SIG-M5 (cell line): ENCODE results near the gene URB2.
"Not testable (repeated sequence)": the region's sequence is repeated elsewhere in the genome, so short reads cannot be mapped to it uniquely, and the experiment has no call there.

ENCODE experiments used
- DNase-seq: peaks from one replicate; lab custom pipeline; 2025; lab: John Stamatoyannopoulos, UW

URB2 gene

DNA sequence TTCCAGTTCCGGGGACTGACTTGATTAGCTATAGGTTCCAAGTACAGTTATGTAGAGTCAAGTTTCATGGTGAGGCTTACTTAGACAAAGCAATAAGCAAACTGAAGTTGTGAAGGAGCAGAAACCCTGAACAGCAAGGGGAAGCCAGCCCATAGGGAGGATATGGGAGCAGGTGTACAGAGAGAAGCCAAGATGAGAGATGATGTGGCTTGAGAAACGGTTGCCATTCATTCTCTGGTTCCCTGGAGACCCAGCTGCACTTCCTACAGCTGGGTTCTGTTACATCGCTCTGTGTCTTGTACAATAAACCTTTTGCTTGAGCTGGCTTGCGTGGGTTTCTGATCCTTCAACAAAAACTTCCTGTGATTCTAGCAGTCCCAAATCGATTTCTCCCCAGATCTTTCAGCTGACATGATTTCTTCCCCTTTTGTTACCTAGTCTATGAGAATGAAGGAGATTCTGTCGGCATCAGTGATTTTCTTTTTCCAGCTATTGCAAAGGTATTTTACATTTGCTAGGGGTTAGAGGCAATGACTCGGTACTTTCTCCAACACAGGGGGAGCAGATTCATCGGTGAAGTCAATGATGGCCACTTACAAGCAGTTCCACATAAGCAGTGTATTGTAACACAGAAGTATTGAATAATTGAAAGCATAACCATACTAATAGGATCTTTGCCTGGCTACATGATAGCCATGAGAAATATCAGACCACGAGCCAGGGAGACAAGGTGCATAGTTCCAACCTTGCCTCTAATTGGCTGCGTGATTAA is 67.3 kb downstream of the URB2 start:
- DNase-seq: no peak

DNA sequence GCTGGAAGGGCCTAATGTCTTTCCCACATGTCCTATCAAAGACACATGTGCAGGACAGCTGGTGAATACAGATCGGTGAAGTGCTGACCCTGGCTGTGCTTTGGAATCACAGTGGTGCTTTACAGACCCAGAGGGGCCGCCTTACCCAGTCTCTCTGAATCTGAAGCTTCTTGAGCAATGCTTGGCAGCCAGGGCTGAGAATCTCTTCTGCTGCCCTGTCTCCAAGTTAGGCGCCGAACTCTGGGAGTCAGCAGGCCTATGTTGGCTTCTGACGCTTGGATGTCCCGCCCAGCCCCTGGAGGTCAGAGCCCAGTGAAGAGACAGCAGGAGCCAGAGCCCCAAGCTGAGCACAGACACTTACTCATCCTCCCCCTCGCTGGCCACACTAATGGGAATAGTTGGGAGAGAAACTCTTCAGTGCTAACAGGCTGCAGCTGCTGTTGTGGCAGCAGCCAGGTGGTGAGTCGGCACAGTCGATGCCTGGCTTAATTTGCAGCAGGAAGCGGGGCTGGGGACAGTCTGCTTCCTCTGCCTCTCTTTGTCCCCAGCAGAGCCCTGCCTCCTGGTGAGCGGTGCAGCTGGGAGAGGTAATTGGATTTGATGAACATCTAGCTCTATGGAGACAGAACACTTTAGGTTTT is 68.1 kb downstream of the URB2 start:
- DNase-seq: no peak

DNA sequence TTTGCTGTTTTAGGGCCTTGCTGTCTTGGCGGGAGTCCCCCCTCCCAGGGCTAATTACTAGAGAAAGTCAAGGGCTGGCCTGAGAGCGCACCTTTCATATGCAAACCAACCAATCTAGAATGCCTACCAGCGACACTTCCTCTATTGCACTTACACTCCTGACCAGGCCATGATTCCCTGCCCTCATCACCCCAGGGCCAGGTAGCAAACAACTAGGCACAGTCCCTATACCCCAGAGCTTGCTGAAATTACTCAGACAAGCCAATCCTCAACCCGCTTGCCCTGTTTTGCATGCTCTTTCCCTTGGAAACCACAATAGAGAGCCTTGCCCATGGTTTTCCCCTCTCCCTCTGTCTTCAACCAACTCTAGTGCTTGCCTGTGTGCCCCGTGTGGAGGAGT is 70.3 kb downstream of the URB2 start:
- DNase-seq: no peak

DNA sequence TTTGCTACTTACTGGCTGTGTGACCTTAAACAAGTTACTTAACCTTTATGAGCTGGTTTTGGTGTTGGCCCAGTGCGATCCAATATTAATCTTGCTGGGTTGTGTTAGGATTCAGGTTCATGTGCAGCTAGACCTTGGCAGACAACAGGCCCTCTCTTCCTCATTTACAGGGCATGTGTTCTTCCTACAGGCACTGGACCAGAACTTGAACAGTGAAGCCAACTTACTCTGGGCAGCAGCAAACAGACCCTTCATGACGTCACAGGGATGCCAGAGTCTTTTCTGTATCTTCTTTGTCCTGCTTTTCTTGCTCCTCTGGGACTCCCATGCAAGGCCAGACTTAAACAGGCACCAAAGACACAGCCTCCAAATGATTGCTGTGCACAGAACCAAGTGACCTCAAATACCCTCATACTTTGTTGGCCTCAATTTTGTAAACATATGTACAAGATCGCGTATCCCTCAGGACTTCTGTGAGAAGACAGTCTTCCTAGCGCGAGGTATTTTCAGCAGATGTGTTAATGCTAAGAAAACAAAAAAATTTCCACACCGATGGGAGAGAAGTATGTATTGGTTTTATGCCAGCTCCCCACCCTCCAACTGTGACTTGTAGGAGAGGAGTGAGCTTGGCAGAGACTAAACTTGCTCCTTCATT is 73.7 kb downstream of the URB2 start:
- DNase-seq: no peak

DNA sequence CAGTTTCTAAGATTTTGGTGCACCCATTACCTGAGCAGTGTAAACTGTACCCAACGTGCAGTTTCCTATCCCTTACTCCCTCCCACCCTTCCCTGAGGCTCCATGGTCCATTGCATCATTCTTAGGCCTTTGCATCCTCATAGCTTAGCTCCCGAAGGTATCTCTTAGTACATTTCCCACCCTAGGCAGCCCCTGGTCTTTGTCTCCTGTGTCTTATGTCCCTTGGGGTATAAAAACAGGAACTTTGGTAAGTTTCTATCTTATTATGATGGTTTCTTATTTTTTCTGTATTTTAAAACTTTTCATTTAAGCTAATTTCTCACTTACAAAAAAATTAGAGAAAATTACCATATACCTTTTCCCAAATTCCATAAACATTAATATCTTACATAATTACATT is 78.1 kb downstream of the URB2 start:
- no peak for DNase-seq

DNA sequence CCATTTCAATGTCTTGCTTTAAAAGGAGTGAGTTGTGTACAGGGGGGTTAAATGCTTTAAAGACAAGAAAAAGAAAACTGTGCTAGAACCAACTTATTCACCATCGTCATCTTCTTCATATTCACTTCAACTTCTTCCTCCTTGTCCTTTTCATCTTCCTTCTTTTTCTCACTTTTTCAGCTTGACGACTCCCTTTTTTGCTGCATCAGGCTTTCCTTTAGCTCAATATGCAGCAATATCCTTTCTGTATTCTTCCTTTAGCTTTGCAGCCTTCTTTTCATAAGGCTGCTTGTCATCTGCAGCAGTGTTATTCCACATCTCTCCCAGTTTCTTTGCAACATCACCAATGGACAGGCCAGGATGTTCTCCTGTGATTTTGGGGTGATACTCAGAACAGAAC is 79.1 kb downstream of the URB2 start:
- not testable (repeated sequence) for DNase-seq

DNA sequence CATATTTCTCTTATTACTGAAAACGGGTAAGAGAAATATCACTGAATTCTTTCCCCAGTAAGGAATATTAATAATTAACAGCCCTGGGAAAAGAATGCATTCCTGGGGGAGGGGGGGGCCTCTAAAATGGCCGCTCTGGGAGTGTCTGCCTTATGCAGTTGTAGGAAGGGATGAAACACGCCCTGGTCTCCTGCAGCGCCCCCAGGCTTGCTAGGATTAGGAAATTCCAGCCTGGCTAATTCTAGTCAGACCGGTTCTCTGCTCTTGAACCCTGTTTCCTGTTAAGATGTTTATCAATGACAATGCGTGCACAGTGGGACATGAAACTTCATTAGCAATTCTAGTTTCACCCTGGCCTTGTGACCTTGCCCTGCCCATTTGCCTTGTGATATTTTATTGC is 81.1 kb downstream of the URB2 start:
- DNase-seq: not testable (repeated sequence)

DNA sequence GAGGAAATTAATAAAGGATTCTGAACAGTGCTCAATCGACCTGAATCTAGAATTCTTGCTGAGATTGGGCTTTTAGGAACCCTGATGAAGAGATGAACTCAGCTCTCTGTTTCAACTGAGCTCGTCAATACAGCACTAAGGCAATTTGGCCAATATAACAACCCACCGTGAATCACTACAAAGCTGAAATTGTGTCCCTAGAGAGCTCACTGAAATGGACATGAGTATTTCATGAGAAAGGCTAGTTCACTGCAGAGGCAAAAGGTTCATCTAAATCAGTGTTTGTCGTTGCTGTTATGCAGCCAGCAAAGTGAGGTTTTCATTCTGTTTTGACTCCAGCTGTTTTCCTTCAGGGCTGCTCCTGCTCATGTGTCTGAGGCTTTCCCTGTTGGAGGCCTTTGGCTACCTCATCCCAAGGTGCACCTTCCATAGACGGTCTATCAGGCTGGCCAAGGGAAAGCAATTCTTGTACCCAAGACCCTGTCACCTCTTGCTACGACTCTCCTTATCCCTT is 83.5 kb downstream of the URB2 start:
- no peak for DNase-seq
